NCI-H2081 (cell line): ENCODE results near the gene YY1.
"Not testable (repeated sequence)": the region's sequence is repeated elsewhere in the genome, so short reads cannot be mapped to it uniquely, and the experiment has no call there.

ENCODE experiments used
- DNase-seq, 2 experiments: peaks; one replicate each; lab custom pipeline; 2025; lab: John Stamatoyannopoulos, UW

Gene YY1

GRCh38 chr14:100213956-100214769, 24.8 kb upstream of the YY1 start:
- DNase-seq = peak; percentile 96 to 97

- DNase-seq = no peak
These were observed 24.2 kb upstream of the YY1 start for GRCh38 chr14:100214770-100215083.

GRCh38 chr14:100215330-100215885, 23.5 kb upstream of the YY1 start:
- DNase-seq = no peak

GRCh38 chr14:100219126-100219785, 19.7 kb upstream of the YY1 start:
- DNase-seq = no peak

GRCh38 chr14:100221533-100222223, 17.3 kb upstream of the YY1 start:
- peak; percentile 48 to 66 for DNase-seq

- DNase-seq = no peak
These were observed 16.5 kb upstream of the YY1 start for GRCh38 chr14:100222224-100223093.

- no peak for DNase-seq
These were observed 15.4 kb upstream of the YY1 start for GRCh38 chr14:100223332-100224201.

GRCh38 chr14:100224229-100224866, 14.6 kb upstream of the YY1 start:
- DNase-seq = no peak

GRCh38 chr14:100225169-100225568, 13.8 kb upstream of the YY1 start:
- DNase-seq = no peak

- no peak for DNase-seq
These were observed 8.6 kb upstream of the YY1 start for GRCh38 chr14:100230361-100230760.

- DNase-seq = no peak
These were observed 4.4 kb upstream of the YY1 start for GRCh38 chr14:100234511-100234910.

- DNase-seq = not testable (repeated sequence)
These were observed 2.6 kb upstream of the YY1 start for GRCh38 chr14:100236271-100236818.

GRCh38 chr14:100236881-100237280, 2.1 kb upstream of the YY1 start:
- DNase-seq = no peak

GRCh38 chr14:100237735-100238418, 1.1 kb upstream of the YY1 start:
- DNase-seq = peak; percentile 55 to 72

- DNase-seq = no peak
These were observed 381 bp downstream of the YY1 start for GRCh38 chr14:100239211-100239839.

- peak; percentile 88 to 90 for DNase-seq
These were observed 1.1 kb downstream of the YY1 start for GRCh38 chr14:100239840-100240667.

GRCh38 chr14:100240668-100241032, 1.7 kb downstream of the YY1 start:
- no peak for DNase-seq

GRCh38 chr14:100241279-100241678, 2.3 kb downstream of the YY1 start:
- no peak for DNase-seq
